Karpas-422 (cell line): Measurements from ENCODE around the gene HS3ST4. TPM values are rescaled to one million over a fixed set of nuclear protein-coding genes. Genes with fewer than 3 reads are reported as not detected.
A peak's percentile ranks its signal among the peaks of the same experiment; 100 is the strongest.

Source experiments
- DNase-seq: peaks from one replicate; pipeline ENCODE4 v3.0.0-alpha.2; 2015
- H2AFZ ChIP-seq: fragments of 200-600 bp; sonication (generic); 2 replicates; pipeline ENCODE4 v1.6.1; 2014; ENCODE audit warnings: antibody characterized with exemption, low read length, mixed read lengths
- H3K27ac ChIP-seq: fragments of 200-600 bp; sonication (generic); 2 replicates; pipeline ENCODE4 v1.5.1; 2014; ENCODE audit warnings: mild to moderate bottlenecking, low read length, moderate library complexity
- H3K27me3 ChIP-seq: fragments of 200-600 bp; sonication (generic); 2 replicates; pipeline ENCODE4 v1.6.1; 2014; ENCODE audit warnings: low read length, mixed read lengths
- H3K36me3 ChIP-seq: fragments of 200-600 bp; sonication (generic); 2 replicates; pipeline ENCODE4 v1.6.1; 2014; ENCODE audit warnings: low read length, mixed read lengths; ENCODE audit not compliant: insufficient read depth
- H3K4me1 ChIP-seq: fragments of 200-600 bp; sonication (generic); 2 replicates; pipeline ENCODE4 v1.6.1; 2014; ENCODE audit warnings: mild to moderate bottlenecking, low read length, mixed read lengths
- H3K4me2 ChIP-seq: fragments of 200-600 bp; sonication (generic); 2 replicates; pipeline ENCODE4 v1.6.1; 2014; ENCODE audit warnings: low read length, low read depth, mild to moderate bottlenecking; ENCODE audit not compliant: poor library complexity, severe bottlenecking
- H3K4me3 ChIP-seq: fragments of 200-600 bp; sonication (generic); 2 replicates; pipeline ENCODE4 v1.5.1; 2014; ENCODE audit warnings: mild to moderate bottlenecking, antibody characterized with exemption, low read length, mixed read lengths
- H3K79me2 ChIP-seq: fragments of 200-600 bp; sonication (generic); 2 replicates; pipeline ENCODE4 v1.6.1; 2014; ENCODE audit warnings: mild to moderate bottlenecking, low read length, mixed read lengths
- H3K9ac ChIP-seq: fragments of 200-600 bp; sonication (generic); 2 replicates; pipeline ENCODE4 v1.6.0; 2014; ENCODE audit warnings: low read length
- H3K9me2 ChIP-seq: fragments of 200-600 bp; sonication (generic), shearing (Covaris generic); replicated peaks from 2 replicates; pipeline ENCODE4 v1.6.0; 2014; ENCODE audit warnings: mild to moderate bottlenecking, low read length, moderate library complexity; ENCODE audit not compliant: insufficient read depth
- H3K9me3 ChIP-seq: fragments of 300-700, 200-600 bp; sonication (generic); 2 replicates; pipeline ENCODE4 v1.6.1; 2014; ENCODE audit warnings: low read length, mixed read lengths
- H4K20me1 ChIP-seq: fragments of 200-600 bp; sonication (generic); 2 replicates; pipeline ENCODE4 v1.6.1; 2014; ENCODE audit warnings: mild to moderate bottlenecking, antibody characterized with exemption, low read length, low read depth; ENCODE audit not compliant: insufficient read depth
- total RNA-seq: library from RNA; depleted of rRNA; stranded (reverse); fragments of >200 nt; shearing (Covaris generic); gene quantifications from 2 replicates; pipeline ENCODE4 v1.2.3, GENCODE V29; 2014; ENCODE audit warnings: low replicate concordance

Gene HS3ST4
- total RNA-seq, 1 experiment from 2014 or later = not detected

DNA sequence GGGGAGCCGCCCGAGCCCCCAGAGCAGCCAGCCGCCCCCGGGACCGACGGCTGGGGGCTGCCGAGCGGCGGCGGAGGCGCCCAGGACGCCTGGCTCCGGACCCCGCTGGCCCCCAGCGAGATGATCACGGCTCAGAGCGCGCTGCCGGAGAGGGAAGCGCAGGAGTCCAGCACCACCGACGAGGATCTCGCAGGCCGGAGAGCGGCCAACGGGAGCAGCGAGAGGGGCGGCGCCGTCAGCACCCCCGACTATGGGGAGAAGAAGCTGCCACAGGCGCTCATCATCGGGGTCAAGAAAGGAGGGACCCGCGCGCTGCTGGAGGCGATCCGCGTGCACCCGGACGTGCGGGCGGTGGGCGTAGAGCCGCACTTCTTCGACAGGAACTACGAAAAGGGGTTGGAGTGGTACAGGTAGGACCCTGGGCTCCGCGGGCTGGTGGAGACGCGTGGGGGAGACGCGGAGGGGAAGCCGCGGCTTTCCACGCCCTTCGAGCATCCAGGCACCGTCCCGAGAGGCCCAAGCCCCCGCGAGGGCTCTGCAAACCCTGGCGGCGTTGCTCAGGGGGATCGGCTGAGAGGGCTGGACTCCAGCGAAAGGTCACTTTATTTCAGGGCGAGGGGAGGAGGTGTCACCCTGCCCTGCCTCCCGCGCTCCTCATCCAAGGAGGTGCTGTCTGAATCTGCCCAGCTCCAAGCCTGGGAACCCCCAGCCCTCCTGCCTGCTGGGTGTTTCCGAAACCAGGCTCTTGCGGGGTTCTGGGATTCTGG lies 1.2 kb downstream of the HS3ST4 start:
- no peak overlapping the region for H3K27ac ChIP-seq
- H3K9me2 ChIP-seq = no peaks in the 10 kb centered on the region

GRCh38 chr16:25693631-25694030 lies 1.9 kb downstream of the HS3ST4 start:
- Histone ChIP-seq H3K36me3 (no peaks in the 10 kb centered on the region), H3K9ac (no peak overlapping the region), H3K4me3 (no peak overlapping the region), H4K20me1 (no peaks in the 10 kb centered on the region), H3K9me2 (no peaks in the 10 kb centered on the region), H3K4me2 (no peak overlapping the region), H2AFZ (no peak overlapping the region), H3K4me1 (no peaks in the 10 kb centered on the region), H3K27ac (no peak overlapping the region), H3K9me3 (no peaks in the 10 kb centered on the region), H3K79me2 (no peaks in the 10 kb centered on the region), H3K27me3 (no peaks in the 10 kb centered on the region)
- DNase-seq = no peak

More for the DNA sequence above, 1.2 kb downstream of the HS3ST4 start:
- Histone ChIP-seq H3K4me1 (no peaks in the 10 kb centered on the region), H3K36me3 (no peaks in the 10 kb centered on the region), H4K20me1 (no peaks in the 10 kb centered on the region), H3K9ac (no peak overlapping the region), H3K4me2 (no peak overlapping the region), H3K79me2 (no peaks in the 10 kb centered on the region), H3K4me3 (no peak overlapping the region), H2AFZ (no peak overlapping the region), H3K9me3 (no peaks in the 10 kb centered on the region), H3K27me3 (no peaks in the 10 kb centered on the region)
- DNase-seq = no peak

DNA sequence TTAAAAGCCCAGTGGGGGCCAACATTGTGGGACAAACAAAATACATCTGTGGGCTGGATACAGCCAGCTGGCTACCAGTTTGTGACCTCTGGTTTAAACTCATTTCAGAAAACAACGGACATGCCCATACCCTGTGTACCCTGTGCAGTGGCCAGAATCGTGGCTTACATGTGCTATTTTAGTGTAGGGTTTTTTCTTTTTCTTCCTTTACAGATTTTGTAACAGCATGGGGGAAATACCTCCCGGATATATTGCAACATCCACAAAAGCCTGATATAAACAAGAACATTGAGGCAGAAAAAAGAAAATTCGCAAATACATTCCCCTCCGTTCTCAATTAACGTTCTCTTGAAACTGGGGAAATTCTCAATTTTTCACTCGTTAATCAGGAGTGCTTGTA lies 7.3 kb downstream of the HS3ST4 start:
- no peak for DNase-seq
- no peaks in the 10 kb centered on the region for H3K27me3 ChIP-seq
- H3K9me3 ChIP-seq = no peaks in the 10 kb centered on the region
- no peak overlapping the region for H3K4me3 ChIP-seq
- H3K4me2 ChIP-seq = no peak overlapping the region
- no peak overlapping the region for H2AFZ ChIP-seq
- no peaks in the 10 kb centered on the region for H3K9me2 ChIP-seq
- no peaks in the 10 kb centered on the region for H3K4me1 ChIP-seq
- no peaks in the 10 kb centered on the region for H3K79me2 ChIP-seq
- no peak overlapping the region for H3K27ac ChIP-seq
- no peaks in the 10 kb centered on the region for H3K36me3 ChIP-seq
- H4K20me1 ChIP-seq = no peaks in the 10 kb centered on the region
- H3K9ac ChIP-seq = no peak overlapping the region

DNA sequence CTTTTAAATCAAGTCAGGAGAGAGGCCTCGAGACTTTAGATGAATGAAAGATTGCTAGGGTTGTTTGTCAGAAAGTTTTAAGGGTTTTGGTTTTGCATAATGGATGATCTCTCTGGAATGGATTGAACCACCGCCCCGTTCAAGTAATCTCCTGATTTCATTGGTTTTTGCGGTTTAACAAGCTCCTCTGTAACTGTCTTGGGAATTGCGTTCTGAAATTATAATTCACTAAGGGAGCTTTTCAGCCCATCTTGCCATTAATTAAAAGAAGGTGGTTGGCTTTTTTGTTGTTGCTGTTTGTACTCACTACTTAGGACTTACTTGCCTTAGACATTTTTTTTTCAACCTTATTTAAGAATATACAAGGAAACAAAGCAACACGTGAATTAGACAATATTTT lies 8.8 kb downstream of the HS3ST4 start:
- Histone ChIP-seq H3K4me1 (no peaks in the 10 kb centered on the region), H4K20me1 (no peaks in the 10 kb centered on the region), H3K27me3 (no peaks in the 10 kb centered on the region), H3K4me3 (no peak overlapping the region), H3K9me3 (no peaks in the 10 kb centered on the region), H3K4me2 (no peak overlapping the region), H3K9me2 (no peaks in the 10 kb centered on the region), H3K9ac (no peak overlapping the region), H3K36me3 (no peaks in the 10 kb centered on the region), H2AFZ (no peak overlapping the region), H3K27ac (no peak overlapping the region), H3K79me2 (no peaks in the 10 kb centered on the region)
- DNase-seq = no peak

DNA sequence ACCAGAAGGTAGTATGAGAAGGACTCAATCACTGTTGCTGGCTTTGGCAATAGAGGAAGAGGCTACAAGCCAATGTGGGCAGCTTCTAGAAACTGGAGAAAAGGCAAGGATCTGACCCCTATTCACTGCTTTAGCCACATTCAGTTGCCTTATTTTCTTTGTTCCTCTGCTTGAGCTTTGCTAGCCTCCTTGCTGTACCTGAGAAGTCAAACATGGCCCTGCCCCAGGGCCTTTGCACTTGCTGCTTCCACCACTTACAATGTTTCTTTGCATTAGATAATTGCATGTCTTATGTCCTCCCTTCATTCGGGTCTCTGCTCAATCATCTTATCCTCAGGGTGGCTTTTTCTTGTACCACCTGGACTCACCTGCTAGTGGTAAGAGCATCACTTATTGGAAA lies 15.8 kb downstream of the HS3ST4 start:
- Histone ChIP-seq H3K4me2 (no peak overlapping the region), H3K27ac (no peak overlapping the region), H4K20me1 (no peaks in the 10 kb centered on the region), H3K36me3 (no peaks in the 10 kb centered on the region), H3K9me3 (no peaks in the 10 kb centered on the region), H3K9ac (no peak overlapping the region), H3K4me1 (no peaks in the 10 kb centered on the region), H3K9me2 (no peaks in the 10 kb centered on the region), H3K79me2 (no peaks in the 10 kb centered on the region), H3K4me3 (no peak overlapping the region), H2AFZ (no peak overlapping the region), H3K27me3 (no peaks in the 10 kb centered on the region)
- DNase-seq = no peak

- H3K9ac ChIP-seq = no peak overlapping the region
- no peaks in the 10 kb centered on the region for H3K79me2 ChIP-seq
- H3K27me3 ChIP-seq = no peaks in the 10 kb centered on the region
- no peaks in the 10 kb centered on the region for H3K36me3 ChIP-seq
- H3K4me1 ChIP-seq = no peaks in the 10 kb centered on the region
- no peaks in the 10 kb centered on the region for H3K9me3 ChIP-seq
- H3K4me2 ChIP-seq = no peak overlapping the region
- H3K9me2 ChIP-seq = no peaks in the 10 kb centered on the region
- H3K27ac ChIP-seq = no peak overlapping the region
- H2AFZ ChIP-seq = no peak overlapping the region
- H4K20me1 ChIP-seq = no peaks in the 10 kb centered on the region
- no peak overlapping the region for H3K4me3 ChIP-seq
- peak; percentile 77 for DNase-seq
Observed at GRCh38 chr16:25707982-25708583, 16.3 kb downstream of the HS3ST4 start.

- Histone ChIP-seq H3K4me1 (no peaks in the 10 kb centered on the region), H3K4me3 (no peak overlapping the region), H3K27me3 (no peaks in the 10 kb centered on the region), H2AFZ (no peak overlapping the region), H3K9me3 (no peaks in the 10 kb centered on the region), H4K20me1 (no peaks in the 10 kb centered on the region), H3K27ac (no peak overlapping the region), H3K36me3 (no peaks in the 10 kb centered on the region), H3K4me2 (no peak overlapping the region), H3K79me2 (no peaks in the 10 kb centered on the region), H3K9me2 (no peaks in the 10 kb centered on the region), H3K9ac (no peak overlapping the region)
- no peak for DNase-seq
Observed at GRCh38 chr16:25709213-25709612, 17.5 kb downstream of the HS3ST4 start.

DNA sequence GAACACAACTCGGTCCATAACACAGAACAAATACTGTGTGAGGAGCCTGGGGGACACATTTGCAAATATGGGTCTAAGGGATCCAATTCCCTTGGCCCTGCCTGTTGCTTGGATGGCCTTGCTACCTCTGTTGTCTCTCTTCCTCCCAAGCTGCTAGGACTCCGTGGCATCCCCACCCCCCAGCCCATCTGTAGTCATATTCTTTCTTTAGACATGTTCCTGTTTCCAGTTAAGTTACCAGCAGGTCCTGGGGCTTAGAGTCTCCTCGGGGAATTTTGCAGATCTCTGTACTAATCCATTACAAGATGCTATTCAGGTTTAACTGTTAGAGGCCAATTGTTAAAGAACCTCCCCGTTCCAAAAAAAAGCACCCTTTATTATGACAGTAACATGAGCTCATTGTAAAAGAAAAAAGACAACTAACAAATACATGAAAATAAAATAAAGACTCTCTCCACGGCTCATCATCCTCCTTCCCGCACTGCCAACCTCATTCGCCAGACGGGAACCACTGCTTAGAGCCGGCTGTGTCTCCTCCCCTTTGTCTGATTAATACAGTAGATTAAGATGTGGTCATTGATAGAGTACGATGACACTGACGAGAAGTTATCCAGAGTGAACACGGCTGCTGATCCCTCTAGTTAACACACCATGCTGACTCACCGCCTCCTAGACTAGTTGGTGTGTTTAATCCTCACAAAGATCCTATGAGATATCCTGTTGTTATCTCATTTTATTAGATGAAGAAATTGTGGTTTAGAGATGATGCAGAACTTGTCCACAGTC lies 22.2 kb downstream of the HS3ST4 start:
- no peaks in the 10 kb centered on the region for H4K20me1 ChIP-seq
- H2AFZ ChIP-seq = no peak overlapping the region
- no peak for DNase-seq
- no peak overlapping the region for H3K4me3 ChIP-seq
- H3K9me3 ChIP-seq = no peaks in the 10 kb centered on the region
- no peak overlapping the region for H3K9ac ChIP-seq
- H3K9me2 ChIP-seq = no peaks in the 10 kb centered on the region
- H3K79me2 ChIP-seq = no peaks in the 10 kb centered on the region
- no peak overlapping the region for H3K27ac ChIP-seq
- no peaks in the 10 kb centered on the region for H3K4me1 ChIP-seq
- no peaks in the 10 kb centered on the region for H3K36me3 ChIP-seq
- no peak overlapping the region for H3K4me2 ChIP-seq
- H3K27me3 ChIP-seq = no peaks in the 10 kb centered on the region
